Body of pancreas (tissue), 4 donors: ENCODE data around the gene OR2AE1. TPM values are rescaled to one million over a fixed set of nuclear protein-coding genes. Genes with fewer than 3 reads are reported as not detected.
"Not testable (repeated sequence)": the region's sequence is repeated elsewhere in the genome, so short reads cannot be mapped to it uniquely, and the experiment has no call there.

Source experiments
- ATAC-seq: fragments of 150-250 bp; one replicate; pipeline ENCODE4 v1.9.1; 2016
- DNase-seq, 4 donors: peaks; one replicate each; pipeline ENCODE4 v3.0.0-alpha.2; 2019
- H3K27ac ChIP-seq, 4 donors: fragments of 200-600 bp; sonication (generic); 1 replicate in 3 of 4; 2 replicates in 1 of 4; pipeline versions ENCODE4 v1.5.1 to v1.6.1; 2016 to 2019; ENCODE audit warnings: mild to moderate bottlenecking in 1 of 4, mixed read lengths in 1 of 4, moderate library complexity in 1 of 4
- H3K27me3 ChIP-seq, 2 donors: fragments of 200-600 bp; sonication (generic); one replicate each; pipeline ENCODE4 v1.6.0; 2016; ENCODE audit warnings: mild to moderate bottlenecking in 1 of 2
- H3K36me3 ChIP-seq, 2 donors: fragments of 200-600 bp; sonication (generic); replicated peaks in 1 of 2; 2 replicates each; pipeline ENCODE4 v1.5.1; 2016; ENCODE audit warnings: low read depth in 2 of 2; ENCODE audit not compliant: insufficient read depth in 1 of 2
- H3K4me1 ChIP-seq: fragments of 200-600 bp; sonication (generic); one replicate; pipeline ENCODE4 v1.6.0; 2016
- H3K4me3 ChIP-seq, 2 donors: fragments of 200-600 bp; sonication (generic); 1 replicate in 1 of 2; 2 replicates in 1 of 2; pipeline ENCODE4 v1.5.1; 2016 to 2019
- H3K9me3 ChIP-seq, 3 donors: fragments of 200-600 bp; sonication (generic); 1 replicate in 2 of 3; 2 replicates in 1 of 3; pipeline ENCODE4 v1.5.1; 2016
- POLR2A ChIP-seq, 3 donors: fragments of 450-650 bp; IDR thresholded peaks; one replicate each; pipeline ENCODE4 v1.6.1; 2016; ENCODE audit warnings: antibody characterized with exemption in 3 of 3, mild to moderate bottlenecking in 2 of 3
- WGBS, 2 donors: methylation state at CpG; one replicate each; pipeline ENCODE4 v1.1.5; 2017; 5-methylcytosine and 5-hydroxymethylcytosine counted together
- intact Hi-C: fragments of 100-400 bp; cut with DNase I; formaldehyde crosslinking; loops from one replicate; pipeline ENCODE4 v1.15.1; 2023
- total RNA-seq, 2 donors: library from RNA; depleted of rRNA; stranded (reverse); fragments of >200 nt; gene quantifications; one replicate each; pipeline ENCODE4 v1.1.0, GENCODE V29; 2016
- TF ChIP-seq, protein P1 (sequence below), 7 experiments: fragments of 450-650 bp in 4 of 7; fragments of 200-600 bp in 3 of 7; sonication (generic) in 3 of 7; IDR thresholded peaks; one replicate each; pipeline ENCODE4 v1.5.1; 2016 to 2019; ENCODE audit warnings: antibody characterized with exemption in 7 of 7

OR2AE1 gene
- total RNA-seq, 2 donors from 2014 or later, result 2.0 TPM; not detected in 1

- DNase-seq, result no peak
- 63 to 87% methylated on average over 3 of the region's 3 CpGs for WGBS, 2 donors
- TF ChIP-seq, protein P1, sequence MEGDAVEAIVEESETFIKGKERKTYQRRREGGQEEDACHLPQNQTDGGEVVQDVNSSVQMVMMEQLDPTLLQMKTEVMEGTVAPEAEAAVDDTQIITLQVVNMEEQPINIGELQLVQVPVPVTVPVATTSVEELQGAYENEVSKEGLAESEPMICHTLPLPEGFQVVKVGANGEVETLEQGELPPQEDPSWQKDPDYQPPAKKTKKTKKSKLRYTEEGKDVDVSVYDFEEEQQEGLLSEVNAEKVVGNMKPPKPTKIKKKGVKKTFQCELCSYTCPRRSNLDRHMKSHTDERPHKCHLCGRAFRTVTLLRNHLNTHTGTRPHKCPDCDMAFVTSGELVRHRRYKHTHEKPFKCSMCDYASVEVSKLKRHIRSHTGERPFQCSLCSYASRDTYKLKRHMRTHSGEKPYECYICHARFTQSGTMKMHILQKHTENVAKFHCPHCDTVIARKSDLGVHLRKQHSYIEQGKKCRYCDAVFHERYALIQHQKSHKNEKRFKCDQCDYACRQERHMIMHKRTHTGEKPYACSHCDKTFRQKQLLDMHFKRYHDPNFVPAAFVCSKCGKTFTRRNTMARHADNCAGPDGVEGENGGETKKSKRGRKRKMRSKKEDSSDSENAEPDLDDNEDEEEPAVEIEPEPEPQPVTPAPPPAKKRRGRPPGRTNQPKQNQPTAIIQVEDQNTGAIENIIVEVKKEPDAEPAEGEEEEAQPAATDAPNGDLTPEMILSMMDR (IDR thresholded peaks at IDR 0.05), result no peak
- no peak for TF ChIP-seq POLR2A (IDR thresholded peaks at IDR 0.05)
- Histone ChIP-seq H3K27me3 (no peaks in the 10 kb centered on the region), H3K27ac (no peak overlapping the region), H3K4me1 (no peaks in the 10 kb centered on the region), H3K9me3 (no peaks in the 10 kb centered on the region), H3K36me3 (peaks cover 12 to 27% of the 10 kb centered on the region in 2 donors), H3K4me3 (no peak overlapping the region)
- intact Hi-C loops, result no loop called here
- ATAC-seq, result no peak
These were observed 22.0 kb upstream of the OR2AE1 start for GRCh38 chr7:99898836-99899235.

DNA sequence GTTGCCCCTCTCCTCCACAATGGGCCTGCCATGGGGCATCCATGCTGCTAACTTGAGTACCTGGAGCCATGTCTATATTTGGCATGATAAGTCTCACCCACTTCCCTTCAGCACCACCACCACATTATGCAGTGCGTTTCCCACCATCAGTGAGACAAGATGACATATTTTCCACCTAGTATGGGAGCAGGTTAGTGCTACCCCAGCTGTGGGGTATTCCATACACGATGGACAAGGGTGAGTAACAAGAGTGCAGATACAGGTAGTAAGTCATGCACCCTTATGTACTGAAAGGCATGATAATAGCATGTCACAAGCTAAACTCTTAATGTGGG is 21.2 kb upstream of the OR2AE1 start:
- Histone ChIP-seq H3K27me3 (no peaks in the 10 kb centered on the region), H3K4me3 (no peak overlapping the region), H3K36me3 (peaks cover 12 to 20% of the 10 kb centered on the region in 2 donors), H3K4me1 (no peaks in the 10 kb centered on the region), H3K9me3 (no peaks in the 10 kb centered on the region), H3K27ac (no peak overlapping the region)
- intact Hi-C loops, result no loop called here
- 88 to 94% methylated on average over 2 of the region's 2 CpGs for WGBS, 2 donors
- TF ChIP-seq, protein P1 (IDR thresholded peaks at IDR 0.05), result no peak
- no peak for TF ChIP-seq POLR2A (IDR thresholded peaks at IDR 0.05)
- DNase-seq (no peak), ATAC-seq (no peak)

DNA sequence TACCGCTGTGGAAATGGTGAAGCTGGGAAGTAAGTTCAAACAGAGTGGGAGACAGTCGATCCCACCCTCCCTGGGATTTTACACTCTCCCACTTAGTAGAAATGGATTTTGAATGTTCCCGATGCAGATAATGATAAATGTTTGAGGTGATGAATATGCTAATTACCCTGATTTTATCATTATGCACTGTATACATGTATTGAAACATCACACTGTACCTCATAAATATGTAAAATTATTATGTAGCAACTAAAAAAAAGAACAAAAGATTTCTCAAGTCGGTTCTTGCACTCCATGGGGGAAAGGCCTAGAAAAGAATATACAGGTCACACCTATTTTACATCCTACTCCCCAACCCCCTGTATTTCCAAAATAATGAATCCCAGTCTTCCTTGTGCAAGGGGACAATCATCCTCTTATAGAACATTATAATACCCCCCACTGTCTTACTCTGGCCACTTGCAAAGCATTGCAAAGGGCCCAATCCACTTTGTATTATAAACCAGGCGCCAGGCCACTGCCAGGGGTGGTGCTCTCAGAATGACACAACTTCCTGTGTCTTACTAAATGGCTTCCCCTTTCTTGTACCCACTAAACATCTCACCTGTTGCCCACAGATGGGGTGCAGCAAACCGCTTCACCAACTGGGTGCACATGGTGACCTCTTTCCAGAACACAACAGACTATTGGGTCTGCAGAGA is 20.6 kb upstream of the OR2AE1 start:
- Histone ChIP-seq H3K27me3 (no peaks in the 10 kb centered on the region), H3K4me1 (no peaks in the 10 kb centered on the region), H3K4me3 (no peak overlapping the region), H3K27ac (no peak overlapping the region), H3K9me3 (no peaks in the 10 kb centered on the region), H3K36me3 (peaks cover 12 to 15% of the 10 kb centered on the region in 2 donors)
- intact Hi-C loops, result no loop called here
- no peak for TF ChIP-seq POLR2A (IDR thresholded peaks at IDR 0.05)
- TF ChIP-seq, protein P1 (IDR thresholded peaks at IDR 0.05), result no peak
- no peak for ATAC-seq
- WGBS, 2 donors, result 91% methylated on average over 5 to 6 of the region's 6 CpGs
- no peak for DNase-seq

DNA sequence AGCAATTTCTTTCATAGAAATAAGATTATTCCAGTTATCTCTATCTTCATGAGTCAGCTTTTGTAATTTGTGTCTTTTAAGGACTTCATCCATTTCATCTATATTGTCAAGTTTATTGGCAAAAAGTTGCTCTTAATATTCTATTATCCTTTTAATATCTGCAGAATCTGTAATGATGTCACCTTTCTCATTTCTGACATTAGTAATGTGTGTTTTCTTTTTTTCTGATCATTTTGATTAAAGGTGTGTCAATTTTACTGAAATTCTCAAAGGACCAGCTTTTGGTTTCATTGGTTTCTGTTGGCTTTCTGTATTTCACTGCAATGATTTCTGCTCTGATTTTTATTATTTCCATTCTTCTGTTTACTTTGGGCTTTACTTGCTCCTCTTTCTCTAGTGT is 17.9 kb upstream of the OR2AE1 start:
- no peak overlapping the region for H3K4me3 ChIP-seq
- no peaks in the 10 kb centered on the region for H3K9me3 ChIP-seq
- H3K27me3 ChIP-seq, result no peaks in the 10 kb centered on the region
- no peak for TF ChIP-seq POLR2A (IDR thresholded peaks at IDR 0.05)
- TF ChIP-seq, protein P1 (IDR thresholded peaks at IDR 0.05), result no peak
- H3K27ac ChIP-seq, result no peak overlapping the region
- DNase-seq (no peak), ATAC-seq (no peak)
- peaks cover 0 to 2% of the 10 kb centered on the region in 2 donors for H3K36me3 ChIP-seq
- no peaks in the 10 kb centered on the region for H3K4me1 ChIP-seq
- intact Hi-C loops, result no loop called here

DNA sequence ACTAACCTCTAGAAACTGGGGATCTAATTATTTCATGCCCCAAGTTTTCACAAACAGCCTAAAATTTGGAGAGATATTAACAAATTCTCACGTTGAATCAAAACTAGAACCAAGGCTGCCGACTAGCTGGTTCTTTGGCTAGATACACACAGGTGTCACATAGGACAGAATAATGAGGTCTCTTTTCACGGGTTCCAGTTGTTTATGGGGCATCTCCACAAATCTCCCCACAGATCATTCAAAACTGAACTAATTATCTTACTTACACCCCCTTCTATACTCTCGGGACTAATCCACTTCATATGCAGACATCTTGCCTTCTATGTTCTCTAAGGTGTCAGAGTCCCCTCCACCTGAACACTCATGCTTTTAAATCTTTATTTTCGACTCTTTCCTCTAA is 16.4 kb upstream of the OR2AE1 start:
- no peak for ATAC-seq

DNA sequence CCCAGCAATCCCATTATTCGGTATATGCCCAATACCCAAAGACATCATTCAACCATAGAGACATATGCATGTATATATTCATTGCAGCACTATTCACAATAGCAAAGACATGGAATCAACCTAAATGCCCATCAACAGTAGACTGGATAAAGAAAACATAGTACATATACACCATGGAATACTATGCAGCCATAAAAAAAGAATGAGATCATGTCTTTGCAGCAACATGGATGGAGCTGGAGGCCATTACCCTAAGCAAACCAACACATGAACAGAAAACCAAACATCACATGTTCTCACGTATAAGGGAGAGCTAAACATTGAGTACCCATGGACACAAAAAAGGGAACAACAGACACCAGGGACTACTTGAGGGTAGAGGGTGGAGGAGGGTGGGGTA is 13.5 kb upstream of the OR2AE1 start:
- H3K27ac ChIP-seq, H3K4me3 ChIP-seq, H3K27me3 ChIP-seq, DNase-seq, ATAC-seq, intact Hi-C loops, H3K36me3 ChIP-seq, H3K9me3 ChIP-seq, H3K4me1 ChIP-seq: not testable (repeated sequence)
- WGBS, 2 donors, result 94 to 96% methylated on average over 2 of the region's 2 CpGs

More for the DNA sequence above, 16.4 kb upstream of the OR2AE1 start:
- DNase-seq, result no peak
- Histone ChIP-seq H3K4me3 (no peak overlapping the region), H3K36me3 (peaks cover 0 to 2% of the 10 kb centered on the region in 2 donors), H3K27me3 (no peaks in the 10 kb centered on the region), H3K4me1 (no peaks in the 10 kb centered on the region), H3K27ac (no peak overlapping the region), H3K9me3 (no peaks in the 10 kb centered on the region)
- 69 to 70% methylated on average over 5 of the region's 5 CpGs for WGBS, 2 donors
- intact Hi-C loops, result no loop called here
- no peak for TF ChIP-seq POLR2A (IDR thresholded peaks at IDR 0.05)
- TF ChIP-seq, protein P1 (IDR thresholded peaks at IDR 0.05), result no peak

DNA sequence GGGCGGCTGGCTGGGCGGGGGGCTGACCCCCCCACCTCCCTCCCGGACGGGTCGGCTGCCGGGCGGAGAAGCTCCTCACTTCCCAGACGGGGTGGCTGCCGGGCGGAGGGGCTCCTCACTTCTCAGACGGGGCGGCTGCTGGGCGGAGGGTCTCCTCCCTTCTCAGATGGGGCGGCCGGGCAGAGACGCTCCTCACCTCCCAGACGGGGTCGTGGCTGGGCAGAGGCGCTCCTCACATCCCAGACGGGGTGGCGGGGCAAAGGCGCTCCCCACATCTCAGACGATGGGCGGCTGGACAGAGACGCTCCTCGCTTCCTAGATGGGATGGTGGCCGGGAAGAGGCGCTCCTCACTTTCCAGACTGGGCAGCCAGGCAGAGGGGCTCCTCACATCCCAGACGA is 11.5 kb upstream of the OR2AE1 start:
- WGBS, 2 donors, result 73 to 81% methylated on average over 3 to 17 of the region's 29 CpGs
- DNase-seq, H3K4me3 ChIP-seq, H3K27ac ChIP-seq, H3K4me1 ChIP-seq, ATAC-seq, H3K27me3 ChIP-seq, H3K9me3 ChIP-seq, H3K36me3 ChIP-seq, intact Hi-C loops: not testable (repeated sequence)
